Ramos (cell line): ENCODE measurements around the gene PREX1.
"Not testable (repeated sequence)": the region's sequence is repeated elsewhere in the genome, so short reads cannot be mapped to it uniquely, and the experiment has no call there.

Source experiments
- in situ Hi-C: fragments of 300-500 bp; cut with MboI; formaldehyde crosslinking; loops from one replicate; pipeline ENCODE4 v1.14.3; 2022; ENCODE audit warnings: low sequenced_read_pairs; ENCODE audit not compliant: unreplicated experiment

PREX1 gene

DNA sequence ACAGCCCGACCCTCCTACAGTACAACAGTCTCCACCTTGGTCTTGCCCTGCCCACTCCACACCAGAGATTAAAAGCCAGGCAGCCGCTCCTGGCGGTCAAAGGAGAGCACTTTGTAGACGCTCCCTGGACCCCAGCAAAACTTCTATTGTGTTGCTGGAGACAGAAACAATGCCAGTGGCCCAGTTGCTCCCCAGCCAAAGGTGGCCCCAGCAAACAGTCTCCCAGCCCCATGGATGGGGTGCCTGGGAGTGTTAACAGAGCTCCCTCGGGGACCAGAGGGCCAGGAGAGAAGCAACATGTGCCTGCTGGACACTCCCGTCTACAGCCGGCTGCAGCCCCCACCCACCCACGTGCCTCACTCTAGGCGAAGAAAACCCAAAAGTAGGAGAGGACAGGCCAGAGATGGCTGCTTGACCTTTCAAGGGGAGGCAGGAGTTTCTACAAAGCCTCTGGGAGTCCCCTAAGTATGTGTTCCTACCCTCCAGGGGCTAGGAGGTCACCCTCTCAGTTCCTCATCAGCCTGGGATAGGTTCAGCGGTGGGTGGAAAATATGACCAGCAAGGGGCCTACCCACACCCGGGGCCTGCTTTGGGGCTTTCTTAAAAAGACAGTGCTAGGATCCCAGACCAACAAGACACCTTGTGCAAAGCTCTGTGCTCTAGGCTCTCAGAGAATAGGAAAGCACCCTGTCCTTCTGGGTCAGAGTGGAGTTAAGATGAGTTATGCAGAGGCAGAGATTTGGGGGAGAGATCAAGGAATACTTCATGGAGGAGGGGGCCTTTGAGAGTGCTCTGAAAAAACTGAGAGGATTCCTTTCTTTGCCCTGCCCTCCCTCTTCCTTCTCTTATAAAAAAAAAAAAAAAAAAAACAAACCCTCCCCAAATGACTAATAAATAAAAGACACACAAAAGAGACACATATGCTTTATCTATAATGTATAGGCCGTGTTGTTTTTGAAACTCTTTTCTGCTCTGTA, 19.0 kb upstream of the PREX1 start:
- in situ Hi-C loops = no loop called here

DNA sequence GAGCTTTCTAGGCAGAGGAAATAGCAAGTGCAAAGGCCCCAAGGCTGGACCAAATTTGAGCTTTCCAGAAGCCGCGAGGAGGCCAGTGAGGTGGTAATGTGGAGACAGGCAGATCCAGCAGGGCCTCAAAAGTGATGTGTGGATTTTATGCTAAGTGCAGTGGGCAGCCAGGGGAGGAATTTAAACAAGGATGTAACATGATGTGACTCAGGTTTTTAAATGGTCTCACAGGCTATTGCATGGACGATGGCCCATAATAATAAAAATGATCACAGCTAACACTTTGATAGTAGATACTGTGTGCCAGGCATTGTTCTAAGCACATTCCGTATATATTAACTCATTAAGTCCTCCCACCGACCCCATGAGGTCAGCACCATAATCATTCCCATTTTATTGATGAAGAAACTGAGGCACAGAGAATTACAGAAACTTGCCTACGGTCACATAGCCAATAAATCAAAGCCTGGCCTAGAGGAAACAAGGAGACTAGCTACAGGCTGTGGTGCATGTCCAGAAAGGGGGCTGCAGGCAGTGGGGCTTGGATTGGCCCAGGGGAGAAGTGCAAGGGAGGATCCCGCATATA, 18.0 kb upstream of the PREX1 start:
- in situ Hi-C loops = no loop called here

DNA sequence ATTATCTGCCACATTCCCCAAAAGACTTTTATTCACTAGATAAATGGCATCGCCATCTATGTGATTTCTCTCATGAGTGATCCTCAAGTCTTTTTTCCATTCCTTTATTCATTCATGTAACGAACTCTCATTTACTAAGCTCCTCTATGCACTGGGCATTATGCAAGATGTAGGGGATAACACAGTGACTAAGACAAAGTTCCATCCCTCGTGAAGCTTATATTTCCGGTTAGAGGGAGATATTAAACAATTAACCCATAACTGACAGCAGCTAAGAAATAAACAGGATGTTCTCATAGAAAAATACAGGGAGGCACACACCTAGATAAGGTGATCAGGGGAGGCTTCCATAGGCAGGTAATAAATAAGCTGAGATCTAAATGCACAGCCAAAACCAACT, 17.2 kb upstream of the PREX1 start:
- in situ Hi-C loops = no loop called here

DNA sequence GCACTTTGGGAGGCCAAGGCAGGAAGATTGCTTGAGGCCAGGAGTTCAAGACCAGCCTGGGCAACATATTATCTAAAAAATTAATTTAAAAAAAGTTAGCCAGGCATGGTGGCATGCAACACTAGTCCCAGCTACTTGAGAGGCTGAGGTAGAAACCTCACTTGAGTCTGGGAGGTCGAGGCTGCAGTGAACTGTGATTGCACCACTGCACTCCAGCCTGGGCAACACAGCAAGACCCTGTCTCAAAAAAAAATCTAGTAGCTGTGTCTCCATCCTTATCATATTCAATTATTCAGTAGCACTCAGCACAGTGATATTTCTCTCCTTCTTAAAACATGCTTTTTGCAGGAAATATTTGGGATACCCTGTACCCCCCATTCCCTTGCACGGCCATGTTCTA, 16.1 kb upstream of the PREX1 start:
- in situ Hi-C loops = not testable (repeated sequence)

DNA sequence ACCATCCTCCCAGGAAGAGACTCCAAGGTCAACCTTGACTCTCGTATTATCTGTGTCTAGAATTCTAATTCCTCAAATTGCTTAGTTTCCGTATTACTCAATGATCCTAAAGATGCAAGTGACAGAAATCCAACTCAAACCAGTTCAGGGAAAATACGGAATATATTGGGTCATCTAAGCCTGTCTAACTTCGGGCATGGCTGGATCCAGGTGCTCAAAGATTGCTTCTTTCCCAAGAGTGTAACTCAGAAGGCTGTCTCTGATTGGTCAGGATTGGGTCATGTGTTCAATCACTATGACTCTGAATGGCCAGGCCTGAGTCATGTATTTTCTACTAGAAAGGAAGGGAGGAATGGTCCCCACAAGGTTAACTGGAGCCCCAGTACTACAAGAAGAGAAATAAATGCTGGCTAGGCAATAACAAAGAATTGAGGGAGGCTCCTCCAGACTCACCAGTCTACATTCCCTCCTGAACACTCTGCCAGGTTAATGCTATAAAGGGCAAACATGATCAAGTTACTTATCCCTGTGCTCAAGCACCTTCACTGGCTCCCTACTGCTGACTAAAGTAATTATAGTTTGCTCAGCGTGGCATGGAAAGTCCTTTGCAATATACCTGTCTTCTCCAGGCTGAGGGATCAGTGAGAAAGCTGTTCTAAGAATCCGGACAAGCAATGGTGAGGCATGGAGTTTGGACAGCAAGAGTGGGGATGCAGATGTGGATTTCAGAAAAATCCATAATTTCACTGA, 15.4 kb upstream of the PREX1 start:
- in situ Hi-C loops = no loop called here

DNA sequence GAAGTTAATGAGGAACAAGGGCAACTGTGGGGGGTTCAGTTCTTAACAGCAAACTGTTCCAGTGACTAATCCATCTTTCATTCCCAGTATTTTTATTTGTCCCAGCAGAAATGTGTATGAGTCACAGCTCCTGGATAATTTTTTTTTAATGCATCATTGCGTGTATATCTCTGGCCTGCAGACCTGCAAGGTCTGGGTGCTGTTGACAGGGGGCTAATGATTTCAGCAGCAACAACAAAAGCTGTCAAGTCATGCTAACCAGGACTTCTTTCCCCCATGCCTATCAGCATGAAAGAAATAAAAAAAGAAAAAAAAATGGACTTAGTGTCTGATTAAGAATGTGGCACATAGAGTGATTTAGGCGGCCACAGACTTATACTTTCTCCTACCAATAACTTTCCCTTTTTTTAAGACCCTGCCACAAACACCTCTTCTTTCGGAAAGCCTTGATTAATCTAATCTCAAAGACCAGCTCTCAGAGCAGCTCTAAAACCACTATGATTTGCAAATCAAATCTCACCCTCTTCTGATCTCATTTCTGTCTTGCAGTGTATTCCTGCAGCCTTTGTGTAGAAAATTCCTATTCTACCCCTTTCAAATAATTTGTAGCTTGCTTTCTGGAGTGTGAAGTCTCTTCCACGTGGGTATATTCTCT, 14.2 kb upstream of the PREX1 start:
- in situ Hi-C loops = no loop called here

DNA sequence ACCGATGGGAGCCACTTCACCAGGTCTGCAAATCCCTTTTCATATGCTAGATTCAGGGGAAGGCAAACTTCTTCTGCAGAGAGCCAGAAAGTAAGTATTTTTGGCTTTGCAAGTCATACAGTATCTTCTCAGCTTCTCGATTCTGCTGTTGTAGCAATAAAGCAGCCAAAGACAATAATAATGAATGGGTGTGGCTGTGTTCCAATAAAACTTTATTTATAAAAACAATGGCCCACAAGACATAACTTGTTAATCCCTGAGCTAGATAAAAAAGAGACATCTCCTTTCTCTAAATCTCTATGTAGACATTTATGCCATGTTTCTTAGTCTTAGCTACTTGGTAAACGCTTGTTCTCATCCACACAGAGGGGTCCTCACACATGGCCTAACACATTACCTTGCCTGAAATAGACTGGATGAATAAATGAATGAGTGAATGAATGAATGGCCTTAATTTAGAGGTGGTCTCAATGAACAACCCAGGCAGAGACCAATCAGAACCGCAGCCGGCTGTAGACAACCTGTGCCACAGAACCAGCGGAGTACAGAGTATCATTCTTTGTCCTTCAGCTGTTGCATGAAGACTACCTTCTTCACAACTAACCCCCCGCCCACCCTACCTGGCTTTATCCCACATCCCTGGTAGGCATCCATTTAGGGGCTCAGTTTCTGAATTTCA, 13.5 kb upstream of the PREX1 start:
- in situ Hi-C loops = no loop called here

DNA sequence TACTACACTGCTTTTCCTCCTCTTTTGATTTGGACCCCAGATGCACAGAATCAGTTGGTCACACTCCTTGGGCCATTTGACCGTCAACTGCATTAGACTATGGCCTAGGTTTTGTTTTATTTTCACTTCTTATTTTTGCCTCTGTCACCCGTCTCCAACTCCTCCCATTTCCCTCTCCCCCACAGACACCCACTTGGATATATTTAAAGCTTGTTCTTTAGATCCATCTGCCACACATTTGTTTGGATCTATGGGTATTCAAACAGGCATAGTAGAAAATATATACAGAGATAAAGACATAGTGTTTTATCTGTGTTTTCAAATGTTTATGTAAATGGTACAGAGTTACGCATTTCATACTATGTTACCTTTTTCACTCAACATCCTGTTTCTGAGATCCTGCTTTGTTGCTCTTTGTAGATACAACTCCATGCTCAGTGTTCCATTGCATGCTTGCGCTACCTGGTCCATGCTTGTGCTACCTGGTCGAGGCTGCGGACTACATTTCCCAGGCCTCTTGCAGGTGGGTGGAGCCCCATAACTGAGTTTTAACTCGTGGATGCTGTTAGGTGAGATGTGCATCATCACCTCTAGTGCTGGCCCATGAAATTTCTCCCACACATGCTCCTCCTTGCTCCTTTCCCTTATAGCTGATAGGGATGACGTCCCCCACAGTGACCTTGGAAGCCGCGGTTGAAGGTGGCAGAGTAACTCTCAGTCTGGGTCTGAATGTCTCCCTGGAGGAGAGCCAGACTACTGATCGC, 11.5 kb upstream of the PREX1 start:
- in situ Hi-C loops = no loop called here

DNA sequence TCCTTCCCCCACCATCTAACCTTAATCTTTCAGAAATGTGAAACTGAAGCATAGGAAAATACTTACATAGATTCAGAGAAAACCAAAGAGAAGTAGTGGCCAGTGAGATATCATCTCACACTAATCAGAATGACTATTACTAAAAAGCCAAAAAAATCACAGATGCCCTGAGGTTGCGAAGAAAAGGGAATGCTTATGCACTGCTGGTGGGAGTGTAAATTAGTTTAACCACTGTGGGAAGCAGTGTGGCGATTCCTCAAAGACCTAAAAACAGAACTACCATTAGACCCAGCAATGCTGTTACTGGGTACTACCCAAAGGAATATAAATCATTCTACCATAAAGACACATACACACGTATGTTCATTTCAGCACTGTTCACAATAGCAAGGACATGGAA, 9.2 kb upstream of the PREX1 start:
- in situ Hi-C loops = no loop called here

DNA sequence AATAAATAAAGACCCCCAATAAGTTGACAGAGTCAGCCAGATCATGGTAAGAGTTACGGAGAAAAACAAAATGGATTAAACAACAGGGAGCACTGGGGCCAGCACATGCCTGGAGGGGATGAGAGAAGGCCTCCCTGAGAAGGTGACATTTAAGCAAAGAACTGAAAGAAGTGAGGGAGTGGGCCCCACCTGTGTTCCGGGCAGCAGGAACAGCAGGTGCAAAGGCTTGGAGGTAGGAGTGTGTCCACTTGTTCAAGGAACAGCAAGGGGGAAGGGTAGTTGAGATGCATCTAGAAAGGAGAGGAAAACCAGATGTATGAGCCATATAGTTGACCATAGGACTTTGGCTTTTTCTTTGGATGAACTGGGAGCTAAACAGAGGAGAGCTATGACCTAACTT, 7.6 kb upstream of the PREX1 start:
- in situ Hi-C loops = no loop called here

DNA sequence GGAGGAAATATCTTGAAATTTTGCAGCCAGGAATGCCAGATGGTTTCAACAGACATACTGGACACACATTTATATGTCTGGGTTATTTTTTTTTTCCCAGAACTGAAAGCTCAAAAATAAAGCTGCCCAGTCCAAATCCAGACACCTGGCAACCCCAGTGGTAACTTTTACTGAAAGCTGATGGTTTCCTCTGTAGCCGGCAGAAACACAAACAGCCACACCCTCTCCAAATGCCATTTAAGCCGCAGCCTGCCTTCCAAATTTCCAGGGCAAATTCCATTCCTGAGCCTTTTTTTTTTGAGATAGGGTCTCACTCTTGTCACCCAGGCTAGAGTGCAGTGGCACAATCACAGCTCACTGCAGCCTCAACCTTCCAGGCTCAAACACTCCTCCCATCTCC, 6.5 kb upstream of the PREX1 start:
- in situ Hi-C loops = no loop called here

DNA sequence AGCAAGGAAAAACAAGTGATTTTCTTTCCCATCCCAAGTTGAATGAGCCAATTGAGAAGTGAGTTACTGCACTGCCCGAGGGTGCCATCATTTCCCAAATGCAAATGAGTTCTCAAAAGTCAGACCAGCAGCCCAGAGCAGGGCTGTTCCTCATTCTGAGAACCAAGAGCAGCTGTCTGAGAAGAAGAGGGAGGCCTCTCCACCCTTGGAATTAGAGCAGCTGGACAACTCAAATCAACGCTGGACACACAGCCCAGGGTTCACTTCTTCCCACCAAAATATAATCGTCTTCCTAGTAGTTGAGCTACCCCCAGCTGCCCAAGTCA, 4.6 kb upstream of the PREX1 start:
- in situ Hi-C loops = no loop called here

DNA sequence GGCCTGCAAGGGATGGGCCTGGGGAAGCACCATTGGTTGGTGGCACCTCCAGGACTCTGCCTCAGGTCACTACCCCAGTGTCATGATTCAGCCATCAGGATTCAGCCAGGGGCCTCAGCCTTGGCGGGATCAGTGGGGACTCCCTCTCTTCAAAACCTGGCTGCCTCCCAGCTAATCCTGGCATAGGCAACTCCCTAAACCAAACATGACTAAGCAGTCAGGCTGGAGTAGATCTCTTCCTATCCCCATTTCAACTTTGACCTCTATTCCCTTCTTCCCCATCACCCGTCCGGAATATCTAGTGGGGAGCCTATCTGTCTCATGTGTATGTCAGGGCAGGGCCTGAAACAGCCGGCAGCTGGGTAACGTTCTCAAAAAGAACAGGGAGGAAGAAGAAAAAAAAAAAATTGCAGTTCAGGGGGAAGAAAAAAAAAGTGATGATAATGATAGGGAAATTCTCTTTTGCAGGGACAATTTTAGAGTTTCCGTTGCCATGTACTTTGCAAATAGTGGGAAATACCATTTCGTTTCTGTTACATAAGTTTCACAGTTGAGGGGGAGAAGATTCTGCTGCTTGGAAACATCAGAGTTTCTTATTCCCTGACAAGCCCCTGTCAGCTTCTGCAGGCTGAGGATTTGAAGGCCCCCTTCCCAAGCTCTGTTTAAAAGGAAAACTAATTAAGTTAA, 4.1 kb upstream of the PREX1 start:
- in situ Hi-C loops = no loop called here

DNA sequence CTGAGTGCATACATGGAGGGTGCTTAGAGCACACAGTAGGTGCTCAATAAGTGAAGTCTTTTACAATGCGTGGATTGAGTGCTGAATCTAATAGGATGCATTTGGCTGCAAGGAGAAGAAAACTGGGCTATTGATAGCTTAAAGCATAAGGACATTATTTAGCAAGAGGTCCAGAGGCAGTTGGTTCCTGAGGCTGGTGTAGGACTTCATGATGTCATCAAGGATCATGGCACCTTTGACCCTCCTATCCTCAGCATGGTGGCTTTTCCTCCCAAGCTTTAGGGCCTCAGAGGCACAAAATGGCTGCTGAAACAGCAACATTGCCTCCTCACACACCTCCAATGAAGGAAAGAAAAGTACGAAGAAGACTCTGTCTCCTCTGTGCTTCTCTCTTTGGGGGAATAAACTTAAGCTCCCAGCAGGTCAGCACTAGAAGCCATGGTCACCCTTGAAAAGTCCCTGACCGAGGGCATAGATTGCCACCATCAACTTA, 3.1 kb upstream of the PREX1 start:
- in situ Hi-C loops = no loop called here

DNA sequence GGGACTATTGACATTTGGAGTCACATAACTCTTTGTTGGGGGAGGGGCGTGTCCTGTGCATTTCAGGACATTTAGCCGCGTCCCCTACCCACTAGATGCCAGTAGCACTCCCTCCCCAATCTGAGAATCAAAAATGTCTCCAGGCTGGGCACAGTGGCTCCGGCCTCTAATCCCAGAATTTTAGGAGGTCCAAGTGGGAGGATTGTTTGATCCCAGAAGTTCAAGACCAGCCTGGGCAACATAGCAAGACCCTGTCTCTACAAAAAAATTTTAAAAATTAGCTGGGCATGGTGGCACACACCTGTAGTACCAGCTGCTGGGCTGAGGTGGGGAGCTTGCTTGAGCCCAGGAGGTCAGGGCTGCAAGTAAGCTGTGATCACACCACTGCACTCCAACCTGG, 2.1 kb upstream of the PREX1 start:
- in situ Hi-C loops = no loop called here

DNA sequence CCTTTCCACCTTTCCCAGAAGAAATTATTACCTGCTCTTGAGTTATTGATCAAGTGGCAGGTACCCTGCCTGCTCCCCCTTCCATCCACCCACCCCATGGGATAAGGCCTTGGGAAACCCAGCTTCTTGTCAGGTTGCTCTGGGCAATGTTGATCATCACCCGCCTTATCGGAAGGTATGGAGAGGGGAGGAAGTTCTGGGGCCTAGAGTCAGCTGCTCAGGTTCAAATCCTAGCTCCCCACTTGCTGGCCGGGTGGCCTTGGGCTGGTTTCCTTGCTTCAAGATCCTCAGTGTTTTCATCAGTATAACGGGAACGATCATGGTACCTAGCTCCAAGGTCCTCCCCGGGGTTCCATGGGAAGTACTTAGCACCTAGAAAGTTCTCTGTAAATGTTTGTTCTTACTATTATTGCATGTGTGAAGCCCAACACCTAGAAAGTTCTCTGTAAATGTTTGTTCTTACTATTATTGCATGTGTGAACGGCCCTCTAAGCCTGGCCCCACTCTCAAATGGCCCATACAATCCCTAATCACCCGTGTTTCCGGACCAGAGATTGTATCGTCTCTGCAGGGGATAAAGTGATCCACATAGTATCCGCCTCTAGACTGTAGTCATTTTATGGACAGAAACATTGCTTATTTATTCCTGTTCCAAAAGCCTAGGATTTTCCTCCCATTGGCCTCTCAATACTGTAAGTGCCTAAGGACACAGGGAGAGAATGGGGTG, 1.1 kb upstream of the PREX1 start:
- in situ Hi-C loops = no loop called here

DNA sequence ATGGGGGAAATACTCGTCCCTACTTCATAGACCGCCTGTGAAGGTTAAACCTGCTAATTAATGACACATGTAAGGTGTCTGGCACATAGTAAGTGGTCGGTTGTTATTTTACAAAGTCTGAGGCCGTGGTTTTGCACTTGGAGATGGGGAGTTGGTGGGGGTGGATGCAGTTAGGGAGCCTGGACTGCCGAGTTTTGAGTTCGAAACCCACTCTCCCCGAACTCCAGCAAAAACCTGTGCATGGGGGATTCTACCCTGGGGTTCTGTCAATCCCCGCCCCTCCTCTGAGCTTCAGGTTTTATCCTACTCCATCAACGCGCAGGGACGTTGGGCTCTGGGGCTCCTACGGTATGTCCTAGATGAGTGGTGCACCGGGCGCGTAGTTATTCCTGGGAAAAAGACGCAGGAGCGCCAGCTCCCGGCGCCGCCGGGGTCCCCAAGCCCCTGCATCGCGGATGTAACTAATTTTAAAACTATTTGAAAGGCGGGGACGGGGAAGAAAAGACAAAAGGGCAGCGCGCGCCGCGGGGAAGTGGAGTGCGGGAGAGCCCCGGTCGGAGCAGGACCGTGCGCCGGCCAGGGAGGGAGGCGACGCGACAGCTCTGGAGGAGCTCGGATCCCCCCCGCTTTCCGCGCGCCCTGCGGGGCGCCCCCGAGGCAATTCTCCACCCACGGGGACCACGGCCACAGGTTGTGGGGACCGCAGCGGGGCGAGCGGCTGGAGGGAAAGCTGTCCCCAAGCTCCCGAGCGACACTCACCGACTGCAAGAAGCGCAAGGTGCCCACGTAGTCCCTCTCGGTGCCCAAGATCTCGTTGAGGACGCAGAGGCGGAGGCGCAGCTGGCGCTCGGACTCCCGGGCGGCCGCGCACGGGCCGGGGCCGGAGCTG, 672 bp downstream of the PREX1 start:
- in situ Hi-C loops = no loop called here
